SK-N-SH (cell line): Measurements from ENCODE around the gene POU6F2. TPM values are rescaled to one million over a fixed set of nuclear protein-coding genes. Genes with fewer than 3 reads are reported as not detected.

ENCODE experiments used
- CTCF ChIA-PET: fragments of 300-600, 350-600 bp; formaldehyde crosslinking; extraction: SDS; loops from one replicate; lab custom pipeline; 2021; lab: Yijun Ruan, JAX
- POLR2A ChIA-PET: fragments of 350-600 bp; sonication (Branson Sonifier 250); formaldehyde crosslinking; extraction: SDS; loops from one replicate; lab custom pipeline; 2020; ENCODE audit warnings: antibody characterized with exemption, inconsistent platforms; lab: Yijun Ruan, JAX
- DNase-seq: peaks from one replicate; pipeline ENCODE4 v3.0.0; 2012
- H2AFZ ChIP-seq: fragments of 200-600 bp; sonication (generic); 2 replicates; pipeline ENCODE4 v1.8.1; 2016; ENCODE audit warnings: antibody characterized with exemption, mild to moderate bottlenecking, low read depth
- H3F3A ChIP-seq: fragments of 200-600 bp; sonication (generic); replicated peaks from 2 replicates; pipeline ENCODE3; 2016; ENCODE audit warnings: antibody characterized with exemption, mild to moderate bottlenecking; ENCODE audit not compliant: insufficient read depth
- H3K27ac ChIP-seq, 2 experiments: fragments of 200-500 bp in 1 of 2; fragments of 200-600 bp in 1 of 2; sonication (Bioruptor generic) in 1 of 2; sonication (generic), shearing (Covaris generic) in 1 of 2; 2 replicates each; pipeline versions ENCODE4 v1.5.1 to v1.6.1; 2014 to 2016; ENCODE audit warnings: low read depth in 2 of 2, inconsistent platforms in 1 of 2, low read length in 1 of 2, mild to moderate bottlenecking in 1 of 2, mixed read lengths in 1 of 2
- H3K27me3 ChIP-seq: fragments of 200-600 bp; sonication (generic), shearing (Covaris generic); 2 replicates; pipeline ENCODE4 v1.6.1; 2016; ENCODE audit warnings: mixed run types; ENCODE audit not compliant: insufficient read depth
- H3K36me3 ChIP-seq, 2 experiments: fragments of 200-500 bp in 1 of 2; fragments of 200-600 bp in 1 of 2; sonication (Bioruptor generic) in 1 of 2; sonication (generic) in 1 of 2; replicated peaks in 1 of 2; 2 replicates each; pipeline versions ENCODE3 to v1.5.1; 2014 to 2016; ENCODE audit warnings: low read length in 1 of 2, mild to moderate bottlenecking in 1 of 2; ENCODE audit not compliant: insufficient read depth in 2 of 2, control insufficient read depth in 1 of 2
- H3K4me1 ChIP-seq, 2 experiments: fragments of 200-500 bp in 1 of 2; fragments of 200-600 bp in 1 of 2; sonication (Bioruptor generic) in 1 of 2; sonication (generic), shearing (Covaris generic) in 1 of 2; 2 replicates each; pipeline versions ENCODE4 v1.5.1 to v1.6.1; 2014 to 2016; ENCODE audit warnings: low read depth in 1 of 2, low read length in 1 of 2, mixed run types in 1 of 2; ENCODE audit not compliant: insufficient read depth in 2 of 2, control insufficient read depth in 1 of 2
- H3K4me2 ChIP-seq: fragments of 200-600 bp; sonication (generic), shearing (Covaris generic); 2 replicates; pipeline ENCODE4 v1.6.1; 2017; ENCODE audit warnings: mixed run types
- H3K4me3 ChIP-seq, 2 experiments: fragments of 200-500 bp in 1 of 2; fragments of 200-600 bp in 1 of 2; sonication (Bioruptor generic) in 1 of 2; sonication (generic), shearing (Covaris generic) in 1 of 2; 2 replicates each; pipeline versions ENCODE4 v1.5.1 to v1.8.1; 2014 to 2016; ENCODE audit warnings: low read depth in 2 of 2, inconsistent platforms in 1 of 2, low read length in 1 of 2, mild to moderate bottlenecking in 1 of 2, mixed read lengths in 1 of 2, moderate library complexity in 1 of 2
- H3K79me2 ChIP-seq: fragments of 200-600 bp; sonication (generic); 2 replicates; pipeline ENCODE4 v1.8.1; 2017; ENCODE audit warnings: mild to moderate bottlenecking; ENCODE audit not compliant: insufficient read depth
- H3K9ac ChIP-seq: fragments of 200-600 bp; sonication (generic); 2 replicates; pipeline ENCODE4 v1.6.1; 2017; ENCODE audit warnings: mixed run types
- H3K9me2 ChIP-seq: fragments of 200-600 bp; sonication (generic); 2 replicates; pipeline ENCODE4 v1.6.1; 2017; ENCODE audit warnings: mixed run types
- H3K9me3 ChIP-seq: fragments of 200-600 bp; sonication (generic); 2 replicates; pipeline ENCODE4 v1.6.1; 2017; ENCODE audit warnings: mixed run types, mild to moderate bottlenecking, moderate library complexity
- H4K20me1 ChIP-seq: fragments of 200-600 bp; sonication (generic); 2 replicates; pipeline ENCODE4 v1.6.1; 2017; ENCODE audit warnings: mild to moderate bottlenecking, mixed run types; ENCODE audit not compliant: insufficient read depth
- ELF1 ChIP-seq: IDR thresholded peaks from 2 replicates; pipeline ENCODE4 v1.4.0; 2012
- EP300 ChIP-seq, 2 experiments: IDR thresholded peaks; 2 replicates each; pipeline versions ENCODE4 v1.4.0 to v1.6.1; 2012; ENCODE audit warnings: borderline replicate concordance in 1 of 2, low read depth in 1 of 2, low read length in 1 of 2
- EZH2phosphoT487 ChIP-seq: fragments of 200-600 bp; sonication (generic); IDR thresholded peaks from 2 replicates; pipeline ENCODE4 v1.6.1; 2017; ENCODE audit warnings: low read depth, mixed run types, mild to moderate bottlenecking, antibody characterized with exemption, moderate library complexity, borderline replicate concordance
- FOSL2 ChIP-seq: IDR thresholded peaks from 2 replicates; pipeline ENCODE4 v1.4.0; 2012; ENCODE audit warnings: low read depth, mild to moderate bottlenecking, moderate library complexity, borderline replicate concordance
- GABPA ChIP-seq: IDR thresholded peaks from 2 replicates; pipeline ENCODE4 v1.4.0; 2012; ENCODE audit warnings: low read depth, mild to moderate bottlenecking
- GATA2 ChIP-seq: sonication (generic); formaldehyde crosslinking; IDR thresholded peaks from 2 replicates; pipeline ENCODE4 v1.5.0; 2020; ENCODE audit warnings: mild to moderate bottlenecking, missing genetic modification reagents
- JUND ChIP-seq: IDR thresholded peaks from 2 replicates; pipeline ENCODE4 v1.4.0; 2012
- MEF2A ChIP-seq: IDR thresholded peaks from 2 replicates; pipeline ENCODE4 v1.4.0; 2012; ENCODE audit warnings: low read depth, borderline replicate concordance
- NFIC ChIP-seq: IDR thresholded peaks from 2 replicates; pipeline ENCODE4 v1.4.0; 2012; ENCODE audit warnings: borderline replicate concordance
- NRF1 ChIP-seq: IDR thresholded peaks from 2 replicates; pipeline ENCODE4 v1.6.1; 2012; ENCODE audit warnings: low read depth, mild to moderate bottlenecking, low read length
- PBX3 ChIP-seq: IDR thresholded peaks from 2 replicates; pipeline ENCODE4; 2012
- POLR2AphosphoS5 ChIP-seq: IDR thresholded peaks from 2 replicates; pipeline ENCODE4 v1.6.1; 2012; ENCODE audit warnings: low read depth, low read length
- RAD21 ChIP-seq: IDR thresholded peaks from 2 replicates; pipeline ENCODE4 v1.6.1; 2012; ENCODE audit warnings: mild to moderate bottlenecking, low read length
- TAF1 ChIP-seq: IDR thresholded peaks from 2 replicates; pipeline ENCODE4 v1.6.1; 2012; ENCODE audit warnings: low read depth, mild to moderate bottlenecking, low read length, moderate library complexity, borderline replicate concordance
- TCF12 ChIP-seq: IDR thresholded peaks from 2 replicates; pipeline ENCODE4 v1.4.0; 2012
- TEAD4 ChIP-seq: IDR thresholded peaks from 2 replicates; pipeline ENCODE4 v1.4.0; 2012; ENCODE audit warnings: mild to moderate bottlenecking, borderline replicate concordance; ENCODE audit not compliant: insufficient read depth
- YY1 ChIP-seq: IDR thresholded peaks from 2 replicates; pipeline ENCODE4 v1.4.0; 2012; ENCODE audit warnings: low read depth, mild to moderate bottlenecking
- ZBTB33 ChIP-seq: IDR thresholded peaks from 2 replicates; pipeline ENCODE4 v1.4.0; 2012; ENCODE audit warnings: low read depth, borderline replicate concordance
- WGBS: methylation state at CpG from one replicate; pipeline ENCODE4 v1.1.6; 2017; ENCODE audit warnings: low lambda C conversion rate; 5-methylcytosine and 5-hydroxymethylcytosine counted together
- polyA plus RNA-seq, 3 experiments: library from polyadenylated mRNA; depleted of rRNA; stranded (reverse); fragments of >200 nt; gene quantifications; 2 replicates each; pipeline ENCODE4 v1.2.3, GENCODE V29; 2012
- TF ChIP-seq, protein P1 (sequence below): IDR thresholded peaks from 2 replicates; pipeline ENCODE4 v1.4.0; 2012; ENCODE audit warnings: low read depth, borderline replicate concordance

Gene POU6F2
- polyA plus RNA-seq, 1 of the 3 experiments (the other 2 are of a cell fraction) = under 0.01 TPM

DNA sequence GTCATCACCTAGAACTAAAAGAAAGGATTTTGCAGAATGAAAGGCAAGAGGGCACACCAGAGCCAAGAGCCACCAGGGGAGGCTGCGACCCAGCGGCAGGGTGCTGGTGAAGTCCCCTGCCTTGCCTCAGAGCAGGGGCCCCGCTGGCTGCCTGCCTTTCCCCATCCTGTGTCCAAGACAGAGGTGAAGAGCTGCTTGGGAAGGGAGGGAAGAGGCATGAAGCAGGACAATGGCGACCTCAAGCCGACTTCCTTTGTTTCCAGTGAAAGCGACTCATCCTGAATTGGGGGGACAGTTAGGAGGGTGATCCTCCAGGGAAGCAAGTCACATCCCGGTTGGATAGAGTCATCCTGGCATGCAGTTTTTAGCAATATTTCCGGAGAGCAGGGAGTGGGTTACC is 333.0 kb downstream of the POU6F2 start:
- no peaks in the 10 kb centered on the region for H3K4me1 ChIP-seq
- H2AFZ ChIP-seq = no peak overlapping the region
- no peak overlapping the region for H3K4me2 ChIP-seq
- no peak overlapping the region for H3K9ac ChIP-seq
- no peak for DNase-seq
- no peaks in the 10 kb centered on the region for H4K20me1 ChIP-seq
- H3K27ac ChIP-seq = no peak overlapping the region
- H3K79me2 ChIP-seq = no peaks in the 10 kb centered on the region
- H3K9me3 ChIP-seq = no peaks in the 10 kb centered on the region
- CTCF ChIA-PET = interaction anchor here (1.4 kb wide), 1 partner anchor 61 kb away, joined by 3 read pairs; no protein-coding TSS in a partner anchor
- no peaks in the 10 kb centered on the region for H3K9me2 ChIP-seq
- no peaks in the 10 kb centered on the region for H3K36me3 ChIP-seq
- no peak overlapping the region for H3K4me3 ChIP-seq
- TF ChIP-seq GATA2 (CRISPR knock-in tag) = no peak
- no peak for TF ChIP-seq ZBTB33
- TF ChIP-seq NFIC = no peak
- TF ChIP-seq TCF12 = no peak
- no peak for TF ChIP-seq NRF1
- no peak for TF ChIP-seq PBX3
- TF ChIP-seq TEAD4 = no peak
- TF ChIP-seq YY1 = no peak
- TF ChIP-seq EZH2phosphoT487 = no peak
- TF ChIP-seq EP300 (IDR thresholded peaks at IDR 0.05; ENCODE audit: borderline replicate concordance in 1 of 2, low read depth in 1 of 2, low read length in 1 of 2) = no peak
- TF ChIP-seq ELF1 = no peak
- no peak for TF ChIP-seq MEF2A
- no peak for TF ChIP-seq FOSL2
- no peak for TF ChIP-seq TAF1
- TF ChIP-seq, protein P1, sequence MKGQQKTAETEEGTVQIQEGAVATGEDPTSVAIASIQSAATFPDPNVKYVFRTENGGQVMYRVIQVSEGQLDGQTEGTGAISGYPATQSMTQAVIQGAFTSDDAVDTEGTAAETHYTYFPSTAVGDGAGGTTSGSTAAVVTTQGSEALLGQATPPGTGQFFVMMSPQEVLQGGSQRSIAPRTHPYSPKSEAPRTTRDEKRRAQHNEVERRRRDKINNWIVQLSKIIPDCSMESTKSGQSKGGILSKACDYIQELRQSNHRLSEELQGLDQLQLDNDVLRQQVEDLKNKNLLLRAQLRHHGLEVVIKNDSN = no peak
- no peak for TF ChIP-seq GABPA
- TF ChIP-seq POLR2AphosphoS5 = no peak
- TF ChIP-seq JUND = no peak
- no peak for TF ChIP-seq RAD21
- 26% methylated on average over 8 of the region's 8 CpGs for WGBS
- H3K27me3 ChIP-seq = peaks cover 43% of the 10 kb centered on the region; the same call in 1 of the 2 replicates
- no peaks in the 10 kb centered on the region for H3F3A ChIP-seq
- POLR2A ChIA-PET = no interaction called here
